B cell (primary cell): ENCODE measurements around the gene TRIM65. TPM values are rescaled to one million over a fixed set of nuclear protein-coding genes. Genes with fewer than 3 reads are reported as not detected.
A peak's percentile ranks its signal among the peaks of the same experiment; 100 is the strongest.

Source experiments
- ATAC-seq: fragments of 200-7000 bp; cut with Tn5 transposase; one replicate; pipeline ENCODE4 v1.10.0; 2021; ENCODE audit warnings: low read depth, mild to moderate bottlenecking, moderate number of reproducible peaks, moderate library complexity
- CTCF ChIA-PET: fragments of 350-600 bp; sonication (Branson Sonifier 250); formaldehyde crosslinking; loops from one replicate; lab custom pipeline; 2021; ENCODE audit warnings: antibody characterized with exemption, inconsistent platforms; lab: Charles Lee
- POLR2A ChIA-PET: fragments of 350-600 bp; sonication (Branson Sonifier 250); formaldehyde crosslinking; loops from one replicate; lab custom pipeline; 2021; ENCODE audit warnings: antibody characterized with exemption; lab: Charles Lee
- DNase-seq: peaks from one replicate; pipeline ENCODE4 v3.0.0; 2013
- H2AFZ ChIP-seq: 2 replicates; pipeline ENCODE4 v1.6.1; 2012; ENCODE audit warnings: mild to moderate bottlenecking, low read depth, low read length; ENCODE audit not compliant: insufficient read depth, poor library complexity, severe bottlenecking
- H3K27ac ChIP-seq, 2 donors: 1 replicate in 1 of 2; 2 replicates in 1 of 2; pipeline ENCODE4 v1.5.1; 2012 to 2013; ENCODE audit warnings: low read length in 2 of 2, mild to moderate bottlenecking in 2 of 2, moderate library complexity in 1 of 2
- H3K27me3 ChIP-seq, 4 experiments: fragments of 200-600 bp in 1 of 4; sonication (generic) in 1 of 4; replicated peaks in 1 of 4; 1 replicate in 2 of 4; 2 replicates in 2 of 4; pipeline versions ENCODE4 v1.6.1 to v1.7.0; 2013 to 2016; ENCODE audit warnings: low read length in 3 of 4, mild to moderate bottlenecking in 2 of 4, mixed read lengths in 1 of 4, moderate library complexity in 1 of 4; ENCODE audit not compliant: insufficient read depth in 4 of 4, control insufficient read depth in 3 of 4; ENCODE audit errors: control extremely low read depth in 1 of 4
- H3K36me3 ChIP-seq, 2 experiments: replicated peaks in 1 of 2; 1 replicate in 1 of 2; 2 replicates in 1 of 2; pipeline versions ENCODE4 v1.6.1 to v1.7.1; 2013; ENCODE audit warnings: low read length in 1 of 2; ENCODE audit not compliant: insufficient read depth in 2 of 2, control insufficient read depth in 1 of 2; ENCODE audit errors: control extremely low read depth in 1 of 2, extremely low read depth in 1 of 2
- H3K4me1 ChIP-seq, 2 donors: fragments of 200-600 bp in 1 of 2; sonication (generic) in 1 of 2; 1 replicate in 1 of 2; 2 replicates in 1 of 2; pipeline versions ENCODE4 v1.5.1 to v1.6.1; 2013 to 2017; ENCODE audit warnings: low read length in 2 of 2; ENCODE audit not compliant: control insufficient read depth in 2 of 2, insufficient read depth in 2 of 2
- H3K4me2 ChIP-seq: replicated peaks from 2 replicates; pipeline ENCODE3; 2012; ENCODE audit warnings: mild to moderate bottlenecking, low read depth, low read length; ENCODE audit not compliant: poor library complexity, severe bottlenecking
- H3K4me3 ChIP-seq, 5 experiments: fragments of 200-600 bp in 1 of 5; sonication (generic) in 1 of 5; 1 replicate in 3 of 5; 2 replicates in 2 of 5; pipeline versions ENCODE4 v1.5.1 to v1.7.0; 2011 to 2016; ENCODE audit warnings: low read length in 4 of 5, mild to moderate bottlenecking in 4 of 5, low read depth in 2 of 5, control low read depth in 1 of 5, moderate library complexity in 1 of 5; ENCODE audit not compliant: insufficient read depth in 1 of 5; ENCODE audit errors: control extremely low read depth in 1 of 5, extremely low read depth in 1 of 5
- H3K79me2 ChIP-seq: fragments of 200-600 bp; sonication (generic); one replicate; pipeline ENCODE4 v1.6.0; 2016; ENCODE audit warnings: low read length; ENCODE audit not compliant: control insufficient read depth, insufficient read depth
- H3K9ac ChIP-seq: fragments of 200-600 bp; sonication (generic); 2 replicates; pipeline ENCODE4 v1.6.1; 2017; ENCODE audit warnings: mild to moderate bottlenecking, low read length, moderate library complexity
- H3K9me3 ChIP-seq, 3 donors: one replicate each; pipeline versions ENCODE4 v1.6.1 to v1.7.1; 2013; ENCODE audit warnings: low read length in 2 of 3; ENCODE audit not compliant: control insufficient read depth in 2 of 3, insufficient read depth in 1 of 3; ENCODE audit errors: control extremely low read depth in 1 of 3
- H4K20me1 ChIP-seq: 2 replicates; pipeline ENCODE4 v1.6.0; 2012; ENCODE audit warnings: mild to moderate bottlenecking, low read length; ENCODE audit not compliant: insufficient read depth, control insufficient read depth, poor library complexity, severe bottlenecking
- H3K27ac Mint-ChIP-seq: one replicate; pipeline ENCODE4 v1.8.0; 2021; ENCODE audit warnings: mixed read lengths
- H3K27me3 Mint-ChIP-seq: one replicate; pipeline ENCODE4 v1.8.0; 2021; ENCODE audit warnings: mixed read lengths
- H3K4me1 Mint-ChIP-seq: one replicate; pipeline ENCODE4 v1.8.0; 2021; ENCODE audit warnings: mixed read lengths
- H3K4me3 Mint-ChIP-seq: one replicate; pipeline ENCODE4 v1.8.0; 2021; ENCODE audit warnings: mixed read lengths
- H3K9me3 Mint-ChIP-seq: one replicate; pipeline ENCODE4 v1.8.0; 2022; ENCODE audit warnings: mixed read lengths; ENCODE audit not compliant: insufficient read depth
- CTCF ChIP-seq: fragments of 200-600 bp; IDR thresholded peaks from one replicate; pipeline ENCODE4 v1.8.0; 2022; ENCODE audit warnings: antibody characterized with exemption, mild to moderate bottlenecking
- EZH2 ChIP-seq: IDR thresholded peaks from 2 replicates; pipeline ENCODE4 v1.6.1; 2012; ENCODE audit warnings: borderline replicate concordance, low read depth, mild to moderate bottlenecking, moderate library complexity, low read length; ENCODE audit not compliant: insufficient read depth, poor library complexity, severe bottlenecking
- WGBS: methylation state at CpG from one replicate; pipeline ENCODE4 v1.1.5; 2013; ENCODE audit warnings: missing lambda C conversion rate; ENCODE audit not compliant: insufficient coverage; 5-methylcytosine and 5-hydroxymethylcytosine counted together
- intact Hi-C: fragments of 100-400 bp; cut with micrococcal nuclease; formaldehyde crosslinking; loops from one replicate; pipeline ENCODE4 v1.10.0; 2022
- polyA plus RNA-seq: library from polyadenylated mRNA; depleted of rRNA; stranded (reverse); fragments of >200 nt; gene quantifications from 2 replicates; pipeline ENCODE4 v1.2.3, GENCODE V29; 2012
- total RNA-seq, 2 donors: library from RNA; stranded (reverse); fragments of 120-200 nt in 1 of 2; gene quantifications; 1 replicate in 1 of 2; 2 replicates in 1 of 2; pipeline versions ENCODE4 v1.2.3 to v1.2.4, GENCODE V29; 2013 to 2022

TRIM65 gene
- total and polyA plus RNA-seq, 2 donors (not counting 1 experiment from before 2014, with no cell fraction given): 16.8 to 40.7 TPM

- intact Hi-C loops: loop anchor here (5.0 to 10.0 kb wide), 2 partner anchors 34 to 162 kb away; partner anchors contain the start of genes CDK3 and TRIM47
- POLR2A ChIA-PET: interaction anchor here (0.9 to 4.5 kb wide), 9 partner anchors 12 to 89 kb away, joined by 3 to 82 read pairs (median 6); partner anchors contain the start of genes GALK1, MRPL38, TRIM65 and UNK
- Histone ChIP-seq H3K9ac (peak overlapping the region; percentile 91), H2AFZ (peak overlapping the region; percentile 95), H3K9me3 (no peaks in the 10 kb centered on the region), H3K4me2 (peak overlapping the region; percentile 99), H3K27ac (peak overlapping the region; percentile 92 to 93), H3K4me3 (peak overlapping the region; percentile 11 to 86 (median 76)), H3K36me3 (peaks cover 0 to 46% of the 10 kb centered on the region in 2 experiments), H4K20me1 (peaks cover 5% of the 10 kb centered on the region), H3K4me1 (peaks cover 17 to 35% of the 10 kb centered on the region in 2 donors), H3K79me2 (peaks cover 32% of the 10 kb centered on the region), H3K27me3 (no peaks in the 10 kb centered on the region)
- H3K4me3 Mint-ChIP-seq: peak overlapping the region; percentile 94
- peak; percentile 25 for TF ChIP-seq CTCF
- no peak for TF ChIP-seq EZH2
- no peaks in the 10 kb centered on the region for H3K27me3 Mint-ChIP-seq
- peaks cover 21% of the 10 kb centered on the region for H3K4me1 Mint-ChIP-seq
- no peak for ATAC-seq
- CTCF ChIA-PET: interaction anchor here (0.9 to 7.2 kb wide), 7 partner anchors 12 to 90 kb away, joined by 3 to 53 read pairs (median 6); partner anchors contain the start of genes TRIM65 and WBP2
- no peak for DNase-seq
- 34% methylated on average over 17 of the region's 22 CpGs for WGBS
- peak overlapping the region; percentile 97 for H3K27ac Mint-ChIP-seq
- H3K9me3 Mint-ChIP-seq: no peaks in the 10 kb centered on the region
Measured at GRCh38 chr17:75842963-75843576, 53.7 kb downstream of the TRIM65 start.

- 91% methylated on average over 13 of the region's 18 CpGs for WGBS
- peaks cover 0 to 39% of the 10 kb centered on the region in 2 experiments for H3K36me3 ChIP-seq
Measured at GRCh38 chr17:75842411-75842810, 54.3 kb downstream of the TRIM65 start.

More at GRCh38 chr17:75842411-75842810, 54.3 kb downstream of the TRIM65 start:
- H3K4me1 Mint-ChIP-seq: peaks cover 21% of the 10 kb centered on the region
- intact Hi-C loops: loop anchor here (5.0 to 10.0 kb wide), 2 partner anchors 35 to 162 kb away; partner anchors contain the start of genes CDK3 and TRIM47
- Histone ChIP-seq H4K20me1 (no peaks in the 10 kb centered on the region), H3K4me2 (peak overlapping the region; percentile 99), H3K79me2 (peaks cover 30% of the 10 kb centered on the region), H3K27ac (no peak overlapping the region), H3K9me3 (no peaks in the 10 kb centered on the region), H3K4me3 (no peak overlapping the region), H3K4me1 (peaks cover 17 to 35% of the 10 kb centered on the region in 2 donors), H3K9ac (no peak overlapping the region), H3K27me3 (no peaks in the 10 kb centered on the region), H2AFZ (no peak overlapping the region)
- TF ChIP-seq EZH2 (no peak), CTCF (no peak)
- peak overlapping the region; percentile 23 for H3K4me3 Mint-ChIP-seq
- H3K9me3 Mint-ChIP-seq: no peaks in the 10 kb centered on the region
- CTCF ChIA-PET: interaction anchor here (6.1 kb wide), 1 partner anchor 13 kb away, joined by 53 read pairs; the partner anchor contains the start of gene WBP2
- ATAC-seq (no peak), DNase-seq (no peak)
- no peak overlapping the region for H3K27ac Mint-ChIP-seq
- POLR2A ChIA-PET: no interaction called here
- no peaks in the 10 kb centered on the region for H3K27me3 Mint-ChIP-seq
